Measurements from ENCODE around the gene DLX5. TPM values are rescaled to one million over a fixed set of nuclear protein-coding genes. Genes with fewer than 3 reads are reported as not detected.

Gene DLX5
- total RNA-seq, 1 donor from 2014 or later = not detected

- no peak for DNase-seq (ENCODE audit: low read depth)
Measured at GRCh38 chr7:97018126-97018601, 6.5 kb downstream of the DLX5 start.

- DNase-seq (ENCODE audit: low read depth) = no peak
Measured at GRCh38 chr7:97017192-97018125, 7.2 kb downstream of the DLX5 start.

GRCh38 chr7:97016381-97017191, 8.0 kb downstream of the DLX5 start:
- no peak for DNase-seq (ENCODE audit: low read depth)

- DNase-seq (ENCODE audit: low read depth) = no peak
Measured at GRCh38 chr7:97015756-97016380, 8.8 kb downstream of the DLX5 start.

- DNase-seq (ENCODE audit: low read depth) = no peak
Measured at GRCh38 chr7:97015279-97015678, 9.4 kb downstream of the DLX5 start.

GRCh38 chr7:97014145-97014750, 10.4 kb downstream of the DLX5 start:
- DNase-seq (ENCODE audit: low read depth) = no peak

GRCh38 chr7:97013845-97014134, 10.8 kb downstream of the DLX5 start:
- DNase-seq (ENCODE audit: low read depth) = no peak

GRCh38 chr7:97013134-97013844, 11.3 kb downstream of the DLX5 start:
- DNase-seq (ENCODE audit: low read depth) = no peak

GRCh38 chr7:97012365-97013133, 12.1 kb downstream of the DLX5 start:
- no peak for DNase-seq (ENCODE audit: low read depth)

GRCh38 chr7:97011536-97012364, 12.9 kb downstream of the DLX5 start:
- DNase-seq (ENCODE audit: low read depth) = no peak

- no peak for DNase-seq (ENCODE audit: low read depth)
Measured at GRCh38 chr7:97011104-97011503, 13.5 kb downstream of the DLX5 start.

GRCh38 chr7:97009753-97010732, 14.6 kb downstream of the DLX5 start:
- DNase-seq (ENCODE audit: low read depth) = no peak

GRCh38 chr7:97008275-97008917, 16.2 kb downstream of the DLX5 start:
- no peak for DNase-seq (ENCODE audit: low read depth)

- DNase-seq (ENCODE audit: low read depth) = no peak
Measured at GRCh38 chr7:97007583-97007861, 17.1 kb downstream of the DLX5 start.

- no peak for DNase-seq (ENCODE audit: low read depth)
Measured at GRCh38 chr7:97006816-97007582, 17.6 kb downstream of the DLX5 start.

GRCh38 chr7:97006055-97006815, 18.4 kb downstream of the DLX5 start:
- no peak for DNase-seq (ENCODE audit: low read depth)
